HepG2 (cell line): ENCODE measurements around the gene SSBP4. TPM values are rescaled to one million over a fixed set of nuclear protein-coding genes. Genes with fewer than 3 reads are reported as not detected.
A peak's percentile ranks its signal among the peaks of the same experiment; 100 is the strongest.

Experiments
- BATF2 ChIP-seq: sonication (generic); formaldehyde crosslinking; IDR thresholded peaks from 2 replicates; pipeline ENCODE4 v1.8.0; 2022; ENCODE audit warnings: mild to moderate bottlenecking, missing genetic modification reagents, moderate library complexity
- BCL6 ChIP-seq: IDR thresholded peaks from 2 replicates; pipeline ENCODE4 v1.6.1; 2016; ENCODE audit warnings: missing genetic modification reagents, missing compliant biosample characterization
- GATA4 ChIP-seq: sonication (generic); IDR thresholded peaks from 2 replicates; pipeline ENCODE4 v1.6.1; 2016; ENCODE audit warnings: antibody characterized with exemption, low read depth, borderline replicate concordance
- KDM1A ChIP-seq: IDR thresholded peaks from 2 replicates; pipeline ENCODE4 v1.6.1; 2016; ENCODE audit warnings: missing compliant biosample characterization
- MXD4 ChIP-seq: IDR thresholded peaks from 2 replicates; pipeline ENCODE4 v1.6.1; 2016; ENCODE audit warnings: mild to moderate bottlenecking, missing biosample characterization, missing genetic modification reagents
- NFE2 ChIP-seq: sonication (generic); formaldehyde crosslinking; IDR thresholded peaks from 2 replicates; pipeline ENCODE4 v1.4.0; 2020; ENCODE audit warnings: missing genetic modification reagents
- NPAS2 ChIP-seq: sonication (generic); formaldehyde crosslinking; IDR thresholded peaks from 2 replicates; pipeline ENCODE4 v1.8.0; 2022; ENCODE audit warnings: mild to moderate bottlenecking, missing genetic modification reagents, borderline replicate concordance
- REPIN1 ChIP-seq: sonication (generic); formaldehyde crosslinking; IDR thresholded peaks from 2 replicates; pipeline ENCODE4 v1.8.0; 2022; ENCODE audit warnings: missing genetic modification reagents, low read depth, mild to moderate bottlenecking, borderline replicate concordance
- SP1 ChIP-seq, 2 experiments: fragments of 450-650 bp in 1 of 2; sonication (generic) in 1 of 2; formaldehyde crosslinking in 1 of 2; IDR thresholded peaks; 2 replicates each; pipeline versions ENCODE4 v1.4.0 to v1.6.1; 2016 to 2020; ENCODE audit warnings: missing genetic modification reagents in 1 of 2
- ZNF143 ChIP-seq: sonication (generic); formaldehyde crosslinking; IDR thresholded peaks from 2 replicates; pipeline ENCODE4 v1.4.0; 2020; ENCODE audit warnings: missing genetic modification reagents
- ZNF326 ChIP-seq: sonication (generic); formaldehyde crosslinking; IDR thresholded peaks from 2 replicates; pipeline ENCODE4 v1.4.0; 2020; ENCODE audit warnings: missing genetic modification reagents, borderline replicate concordance
- ZNF337 ChIP-seq: sonication (generic); formaldehyde crosslinking; IDR thresholded peaks from 2 replicates; pipeline ENCODE4 v1.5.1; 2020; ENCODE audit warnings: missing genetic modification reagents, low read depth, mild to moderate bottlenecking, borderline replicate concordance
- ZNF383 ChIP-seq: sonication (generic); formaldehyde crosslinking; IDR thresholded peaks from 2 replicates; pipeline ENCODE4 v1.4.0; 2020; ENCODE audit warnings: missing genetic modification reagents, mild to moderate bottlenecking, borderline replicate concordance
- ZNF451 ChIP-seq: sonication (generic); formaldehyde crosslinking; IDR thresholded peaks from 2 replicates; pipeline ENCODE4 v1.5.0; 2020; ENCODE audit warnings: mild to moderate bottlenecking, missing genetic modification reagents
- ZNF510 ChIP-seq: sonication (generic); formaldehyde crosslinking; IDR thresholded peaks from 2 replicates; pipeline ENCODE4 v1.4.0; 2020; ENCODE audit warnings: low read depth, mild to moderate bottlenecking, missing genetic modification reagents
- ZNF749 ChIP-seq: sonication (generic); formaldehyde crosslinking; IDR thresholded peaks from 2 replicates; pipeline ENCODE4 v1.8.0; 2022; ENCODE audit warnings: mild to moderate bottlenecking, missing genetic modification reagents, moderate library complexity, borderline replicate concordance
- ZNF782 ChIP-seq: sonication (generic); formaldehyde crosslinking; IDR thresholded peaks from 2 replicates; pipeline ENCODE4 v1.4.0; 2020; ENCODE audit warnings: missing genetic modification reagents, mild to moderate bottlenecking, borderline replicate concordance
- polyA plus RNA-seq, 8 experiments: library from polyadenylated mRNA; depleted of rRNA in 3 of 8; stranded (reverse) in 7 of 8; unstranded in 1 of 8; fragments of >200 nt; fragmentation: Illumina TruSeq in 4 of 8; extraction: Trizol in 4 of 8; gene quantifications; 2 replicates each; pipeline versions ENCODE4 v1.2.1 to v1.2.3, GENCODE V29; 2011 to 2016; ENCODE audit warnings: low read depth in 4 of 8, missing spikeins in 1 of 8, mixed read lengths in 1 of 8; ENCODE audit not compliant: insufficient read depth in 1 of 8
- total RNA-seq, 5 experiments: library from RNA; depleted of rRNA; stranded (reverse); fragments of >200 nt; fragmentation: Illumina TruSeq; extraction: Trizol; gene quantifications; 2 replicates each; pipeline ENCODE4 v1.2.3, GENCODE V29; 2016; ENCODE audit warnings: low read depth in 1 of 5
- TF ChIP-seq, protein P1 (sequence below): sonication (generic); formaldehyde crosslinking; IDR thresholded peaks from 2 replicates; pipeline ENCODE4 v1.5.0; 2020; ENCODE audit warnings: missing genetic modification reagents, mild to moderate bottlenecking, borderline replicate concordance
- TF ChIP-seq, protein P2 (sequence below): sonication (generic); formaldehyde crosslinking; IDR thresholded peaks from 2 replicates; pipeline ENCODE4 v1.4.0; 2020; ENCODE audit warnings: mild to moderate bottlenecking, missing genetic modification reagents

SSBP4 gene
- total and polyA plus RNA-seq, 2 of the 13 experiments (the other 11 are each of a cell fraction or from before 2014, with no cell fraction given) = 20.8 to 39.5 TPM

DNA sequence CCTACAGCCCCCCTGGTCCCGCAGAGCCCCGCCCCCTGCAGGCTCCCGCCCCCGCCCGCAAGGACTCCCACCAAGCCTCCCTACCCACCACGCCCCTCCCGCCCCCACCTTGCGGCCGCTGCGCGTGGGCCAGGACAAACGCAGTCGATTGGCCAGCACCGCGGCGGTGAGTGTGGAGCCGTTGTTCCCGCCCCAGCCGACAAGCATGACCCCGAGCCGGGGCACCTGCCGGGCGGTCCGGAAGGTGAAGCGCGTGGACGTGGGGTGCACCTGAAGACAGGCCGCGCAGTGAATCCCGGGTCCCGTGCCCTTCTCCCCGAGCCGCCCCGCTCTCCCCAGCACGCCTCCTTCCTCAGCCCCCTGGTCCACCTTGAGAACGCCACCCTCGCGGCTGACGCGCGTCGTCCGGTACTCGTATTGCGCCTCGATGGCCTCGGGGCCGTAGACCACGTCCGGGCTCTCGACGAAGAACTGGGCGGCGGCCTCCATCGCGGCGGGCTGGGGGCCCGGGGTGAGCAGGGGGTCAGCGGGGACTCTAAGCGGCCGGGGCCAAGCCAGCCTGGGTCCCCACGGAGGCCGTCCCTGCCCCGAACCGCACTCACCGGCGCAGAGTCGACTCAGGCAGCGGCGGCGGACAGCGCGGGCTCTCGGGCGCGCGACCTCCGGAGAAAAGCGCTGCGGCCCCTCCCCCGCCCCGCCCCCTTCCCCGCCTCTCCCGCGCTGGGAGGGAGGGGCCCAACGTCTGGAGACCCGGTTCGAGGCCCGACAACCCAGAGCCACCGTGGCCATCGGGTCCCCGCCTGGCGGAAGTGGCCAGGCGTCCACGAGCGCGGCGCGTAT is 18.5 kb downstream of the SSBP4 start, which contains the start of gene ISYNA1 (continued):
- TF ChIP-seq ZNF337 (CRISPR knock-in tag) = no peak
- TF ChIP-seq KDM1A (CRISPR knock-in tag) = no peak
- TF ChIP-seq SP1 (IDR thresholded peaks at IDR 0.05) = no peak
- TF ChIP-seq SP1 (CRISPR knock-in tag; IDR thresholded peaks at IDR 0.05) = peak; percentile 56; the same call in 1 of the 2 replicates
- TF ChIP-seq NPAS2 (CRISPR knock-in tag) = no peak
- no peak for TF ChIP-seq BCL6 (CRISPR knock-in tag)
- TF ChIP-seq ZNF749 (CRISPR knock-in tag) = peak; percentile 65; the same call in 1 of the 2 replicates
- no peak for TF ChIP-seq BATF2 (CRISPR knock-in tag)
- TF ChIP-seq MXD4 (CRISPR knock-in tag) = 0 out of 2 replicates have a peak, but pooled peaks have one; percentile 55
- TF ChIP-seq REPIN1 (CRISPR knock-in tag) = no peak
- TF ChIP-seq, protein P1, sequence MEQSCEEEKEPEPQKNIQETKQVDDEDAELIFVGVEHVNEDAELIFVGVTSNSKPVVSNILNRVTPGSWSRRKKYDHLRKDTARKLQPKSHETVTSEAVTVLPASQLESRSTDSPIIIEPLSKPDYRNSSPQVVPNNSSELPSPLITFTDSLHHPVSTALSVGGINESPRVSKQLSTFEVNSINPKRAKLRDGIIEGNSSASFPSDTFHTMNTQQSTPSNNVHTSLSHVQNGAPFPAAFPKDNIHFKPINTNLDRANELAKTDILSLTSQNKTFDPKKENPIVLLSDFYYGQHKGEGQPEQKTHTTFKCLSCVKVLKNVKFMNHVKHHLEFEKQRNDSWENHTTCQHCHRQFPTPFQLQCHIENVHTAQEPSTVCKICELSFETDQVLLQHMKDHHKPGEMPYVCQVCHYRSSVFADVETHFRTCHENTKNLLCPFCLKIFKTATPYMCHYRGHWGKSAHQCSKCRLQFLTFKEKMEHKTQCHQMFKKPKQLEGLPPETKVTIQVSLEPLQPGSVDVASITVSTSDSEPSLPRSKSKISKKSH (CRISPR knock-in tag) = peak; percentile 33; the same call in 1 of the 2 replicates
- TF ChIP-seq, protein P2, sequence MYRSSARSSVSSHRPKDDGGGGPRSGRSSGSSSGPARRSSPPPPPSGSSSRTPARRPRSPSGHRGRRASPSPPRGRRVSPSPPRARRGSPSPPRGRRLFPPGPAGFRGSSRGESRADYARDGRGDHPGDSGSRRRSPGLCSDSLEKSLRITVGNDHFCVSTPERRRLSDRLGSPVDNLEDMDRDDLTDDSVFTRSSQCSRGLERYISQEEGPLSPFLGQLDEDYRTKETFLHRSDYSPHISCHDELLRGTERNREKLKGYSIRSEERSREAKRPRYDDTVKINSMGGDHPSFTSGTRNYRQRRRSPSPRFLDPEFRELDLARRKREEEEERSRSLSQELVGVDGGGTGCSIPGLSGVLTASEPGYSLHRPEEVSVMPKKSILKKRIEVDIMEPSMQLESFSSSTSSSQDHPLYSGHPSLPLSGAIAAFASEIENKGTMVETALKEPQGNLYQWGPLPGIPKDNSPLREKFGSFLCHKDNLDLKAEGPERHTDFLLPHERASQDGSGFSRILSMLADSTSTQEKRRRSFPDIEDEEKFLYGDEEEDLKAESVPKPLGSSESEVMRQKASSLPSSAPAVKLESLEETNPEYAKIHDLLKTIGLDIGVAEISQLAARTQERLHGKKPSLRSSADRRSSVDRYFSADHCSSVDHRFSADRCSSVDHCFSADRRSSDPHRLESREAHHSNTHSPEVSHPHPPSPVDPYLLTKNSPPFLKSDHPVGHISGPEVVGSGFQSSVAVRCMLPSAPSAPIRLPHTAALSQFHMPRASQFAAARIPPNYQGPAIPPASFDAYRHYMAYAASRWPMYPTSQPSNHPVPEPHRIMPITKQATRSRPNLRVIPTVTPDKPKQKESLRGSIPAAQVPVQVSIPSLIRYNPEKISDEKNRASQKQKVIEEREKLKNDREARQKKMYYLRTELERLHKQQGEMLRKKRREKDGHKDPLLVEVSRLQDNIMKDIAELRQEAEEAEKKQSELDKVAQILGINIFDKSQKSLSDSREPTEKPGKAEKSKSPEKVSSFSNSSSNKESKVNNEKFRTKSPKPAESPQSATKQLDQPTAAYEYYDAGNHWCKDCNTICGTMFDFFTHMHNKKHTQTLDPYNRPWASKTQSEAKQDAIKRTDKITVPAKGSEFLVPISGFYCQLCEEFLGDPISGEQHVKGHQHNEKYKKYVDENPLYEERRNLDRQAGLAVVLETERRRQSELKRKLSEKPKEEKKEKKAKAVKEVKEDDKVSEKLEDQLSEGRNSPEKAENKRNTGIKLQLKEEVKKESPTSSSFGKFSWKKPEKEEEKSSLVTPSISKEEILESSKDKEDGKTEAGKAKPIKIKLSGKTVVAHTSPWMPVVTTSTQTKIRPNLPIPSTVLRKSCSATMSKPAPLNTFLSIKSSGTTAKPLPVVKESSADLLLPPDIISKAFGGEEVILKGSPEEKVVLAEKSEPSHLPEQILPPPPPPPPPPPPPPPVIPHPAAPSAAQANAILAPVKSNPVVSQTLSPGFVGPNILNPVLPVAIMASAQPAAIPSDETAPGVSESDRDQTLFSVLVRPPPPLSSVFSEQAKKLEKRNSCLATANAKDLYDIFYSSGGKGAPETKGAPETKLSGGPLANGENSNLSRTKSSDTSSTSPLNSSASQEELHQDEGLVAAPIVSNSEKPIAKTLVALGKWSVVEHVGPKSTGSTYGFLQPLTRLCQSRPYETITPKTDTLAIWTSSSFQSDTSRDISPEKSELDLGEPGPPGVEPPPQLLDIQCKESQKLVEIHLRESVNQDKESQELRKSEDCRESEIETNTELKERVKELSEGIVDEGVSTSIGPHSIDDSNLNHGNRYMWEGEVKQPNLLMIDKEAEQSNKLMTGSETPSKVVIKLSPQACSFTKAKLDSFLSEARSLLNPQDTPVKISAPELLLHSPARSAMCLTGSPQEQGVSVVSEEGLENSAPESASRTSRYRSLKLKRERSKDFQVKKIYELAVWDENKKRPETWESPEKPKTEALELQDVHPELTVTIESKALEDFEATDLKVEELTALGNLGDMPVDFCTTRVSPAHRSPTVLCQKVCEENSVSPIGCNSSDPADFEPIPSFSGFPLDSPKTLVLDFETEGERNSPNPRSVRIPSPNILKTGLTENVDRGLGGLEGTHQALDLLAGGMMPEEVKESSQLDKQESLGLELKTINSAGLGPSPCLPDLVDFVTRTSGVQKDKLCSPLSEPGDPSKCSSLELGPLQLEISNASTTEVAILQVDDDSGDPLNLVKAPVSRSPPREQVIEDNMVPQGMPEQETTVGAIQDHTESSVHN = no peak
- TF ChIP-seq ZNF383 (CRISPR knock-in tag) = no peak
- TF ChIP-seq ZNF782 (CRISPR knock-in tag) = no peak; the same call in 1 of the 2 replicates
- TF ChIP-seq ZNF143 (CRISPR knock-in tag) = no peak
- no peak for TF ChIP-seq GATA4
- no peak for TF ChIP-seq ZNF326 (CRISPR knock-in tag)
- TF ChIP-seq ZNF451 (CRISPR knock-in tag) = no peak
- no peak for TF ChIP-seq ZNF510 (CRISPR knock-in tag)
- TF ChIP-seq NFE2 (CRISPR knock-in tag) = no peak
